Measurements from ENCODE around the gene PGBD2.
"Not testable (repeated sequence)": the region's sequence is repeated elsewhere in the genome, so short reads cannot be mapped to it uniquely, and the experiment has no call there.

- TF ChIP-seq ZNF232 (CRISPR knock-in tag; IDR thresholded peaks at IDR 0.05; ENCODE audit: borderline replicate concordance); KLF9 (CRISPR knock-in tag; IDR thresholded peaks at IDR 0.05; ENCODE audit: low read depth); KAT2B (IDR thresholded peaks at IDR 0.05; ENCODE audit: borderline replicate concordance, low read depth, low read length); ZBTB49 (CRISPR knock-in tag; IDR thresholded peaks at IDR 0.05; ENCODE audit: borderline replicate concordance): not testable (repeated sequence)
Measured at GRCh38 chr1:248925859-248926258, 19.8 kb downstream of the PGBD2 start.

All from HepG2 (cell line).